ENCODE data around the gene CXCL9. TPM values are rescaled to one million over a fixed set of nuclear protein-coding genes. Genes with fewer than 3 reads are reported as not detected.
"Not testable (repeated sequence)": the region's sequence is repeated elsewhere in the genome, so short reads cannot be mapped to it uniquely, and the experiment has no call there.

The CXCL9 gene
- polyA plus RNA-seq (2013, experiment 1 of 2), result not detected
- not detected for polyA plus RNA-seq (2013, experiment 2 of 2)

- no peaks in the 10 kb centered on the region for H3K9me3 ChIP-seq (ENCODE audit: control insufficient read depth, low read length)
- WGBS, 2 experiments (ENCODE audit: insufficient coverage in 2 of 2), result 67% methylated on average over 1 of the region's 1 CpG; no CpG with 5 or more reads in 1 of the 2 experiments
- no peak within 1 kb of the TSS for H3K27ac ChIP-seq (ENCODE audit: low read depth, low read length, severe bottlenecking)
- no peak within 1 kb of the TSS for H3K4me3 ChIP-seq (ENCODE audit: extremely low read depth, insufficient read depth, low read length, poor library complexity, severe bottlenecking)
- H3K4me1 ChIP-seq (ENCODE audit: control insufficient read depth, insufficient read depth, low read length, poor library complexity, severe bottlenecking), result peaks cover 3% of the 10 kb centered on the region
- H3K36me3 ChIP-seq (ENCODE audit: control insufficient read depth, insufficient read depth, low read length), result no peaks in the 10 kb centered on the region
Observed at GRCh38 chr4:76007089-76007862, at the start of gene CXCL9. Gene CXCL9, minus strand, starts transcription at chr4:76007509. Its CDS starts 60 bp downstream, at chr4:76007449.

DNA sequence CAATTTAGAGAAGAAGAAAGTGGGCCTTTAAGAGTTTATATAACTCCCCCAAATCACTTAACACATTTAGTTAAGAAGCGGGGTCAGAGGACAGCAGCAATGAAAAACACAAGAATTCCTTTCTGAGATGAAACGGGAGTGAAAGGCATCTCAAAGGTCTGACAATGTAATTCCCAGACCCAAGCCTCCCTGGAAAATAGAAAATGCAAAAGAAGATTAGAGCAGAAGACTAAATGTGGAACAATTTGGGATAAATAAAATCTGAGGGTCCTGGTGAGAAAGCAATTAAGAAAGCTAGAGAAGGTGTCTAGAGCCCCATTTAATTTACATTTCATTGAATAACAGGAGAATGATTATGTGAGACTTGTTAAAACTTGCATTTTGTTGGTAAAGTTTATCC lies 48.1 kb upstream of the CXCL9 start:
- no peak overlapping the region for H3K27ac ChIP-seq (ENCODE audit: low read depth, low read length, severe bottlenecking)
- H3K9me3 ChIP-seq (ENCODE audit: control insufficient read depth, low read length), result no peaks in the 10 kb centered on the region
- no peaks in the 10 kb centered on the region for H3K36me3 ChIP-seq (ENCODE audit: control insufficient read depth, insufficient read depth, low read length)
- no peak overlapping the region for H3K4me3 ChIP-seq (ENCODE audit: extremely low read depth, insufficient read depth, low read length, poor library complexity, severe bottlenecking)
- no peaks in the 10 kb centered on the region for H3K4me1 ChIP-seq (ENCODE audit: control insufficient read depth, insufficient read depth, low read length, poor library complexity, severe bottlenecking)
- WGBS, 2 experiments (ENCODE audit: insufficient coverage in 2 of 2), result 73% methylated on average over 2 of the region's 2 CpGs; no CpG with 5 or more reads in 1 of the 2 experiments

DNA sequence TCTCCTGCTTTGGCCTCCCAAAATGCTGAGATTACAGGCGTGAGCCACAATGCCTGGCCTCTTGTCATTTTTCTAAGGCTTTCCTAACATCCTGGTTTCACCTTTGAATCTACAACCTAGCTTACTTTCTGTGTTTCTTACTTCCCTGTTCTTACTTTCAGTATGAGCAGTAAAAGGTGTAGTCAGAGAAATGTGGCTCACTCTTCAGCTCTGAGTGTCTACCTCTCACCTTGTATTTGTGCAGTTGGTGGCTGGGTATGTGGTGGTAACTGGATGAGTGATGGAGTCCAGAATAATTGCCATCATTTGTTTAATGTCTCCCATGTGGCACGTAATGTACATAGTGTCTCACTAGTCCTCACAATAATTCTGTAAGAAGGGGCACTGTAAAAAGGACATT lies 47.7 kb upstream of the CXCL9 start:
- H3K4me3 ChIP-seq (ENCODE audit: extremely low read depth, insufficient read depth, low read length, poor library complexity, severe bottlenecking), result no peak overlapping the region
- no peak overlapping the region for H3K27ac ChIP-seq (ENCODE audit: low read depth, low read length, severe bottlenecking)
- H3K36me3 ChIP-seq (ENCODE audit: control insufficient read depth, insufficient read depth, low read length), result no peaks in the 10 kb centered on the region
- 90 to 92% methylated on average over 1 to 2 of the region's 2 CpGs for WGBS, 2 experiments (ENCODE audit: insufficient coverage in 2 of 2)
- H3K4me1 ChIP-seq (ENCODE audit: control insufficient read depth, insufficient read depth, low read length, poor library complexity, severe bottlenecking), result no peaks in the 10 kb centered on the region
- H3K9me3 ChIP-seq (ENCODE audit: control insufficient read depth, low read length), result no peaks in the 10 kb centered on the region

- 30 to 48% methylated on average over 2 of the region's 4 CpGs for WGBS, 2 experiments (ENCODE audit: insufficient coverage in 2 of 2)
Observed at GRCh38 chr4:76053730-76054129, 46.4 kb upstream of the CXCL9 start.

DNA sequence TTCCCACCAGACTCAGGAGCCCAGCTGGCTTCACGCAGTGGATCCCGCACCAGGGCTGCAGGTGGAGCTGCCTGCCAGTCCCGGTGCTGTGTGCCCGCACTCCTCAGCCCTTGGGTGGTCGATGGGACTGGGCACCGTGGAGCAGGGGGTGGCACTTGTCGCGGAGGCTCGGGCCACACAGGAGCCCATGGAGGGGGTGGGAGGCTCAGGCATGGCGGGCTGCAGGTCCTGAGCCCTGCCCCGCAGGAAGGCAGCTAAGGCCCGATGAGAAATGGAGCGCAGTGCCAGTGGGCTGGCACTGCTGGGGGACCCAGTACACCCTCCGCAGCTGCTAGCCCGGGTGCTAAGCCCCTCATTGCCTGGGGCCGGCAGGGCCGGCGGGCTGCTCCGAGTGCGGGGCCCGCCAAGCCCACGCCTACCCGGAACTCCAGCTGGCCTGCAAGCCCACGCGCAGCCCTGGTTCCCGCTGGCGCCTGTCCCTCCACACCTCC lies 43.3 kb upstream of the CXCL9 start:
- not testable (repeated sequence) for H3K27ac ChIP-seq (ENCODE audit: low read depth, low read length, severe bottlenecking); H3K4me1 ChIP-seq (ENCODE audit: control insufficient read depth, insufficient read depth, low read length, poor library complexity, severe bottlenecking); H3K9me3 ChIP-seq (ENCODE audit: control insufficient read depth, low read length); H3K4me3 ChIP-seq (ENCODE audit: extremely low read depth, insufficient read depth, low read length, poor library complexity, severe bottlenecking); H3K36me3 ChIP-seq (ENCODE audit: control insufficient read depth, insufficient read depth, low read length)
- 75 to 95% methylated on average over 5 to 16 of the region's 27 CpGs for WGBS, 2 experiments (ENCODE audit: insufficient coverage in 2 of 2)

More at GRCh38 chr4:76053730-76054129, 46.4 kb upstream of the CXCL9 start:
- Histone ChIP-seq H3K36me3 (ENCODE audit: control insufficient read depth, insufficient read depth, low read length) (no peaks in the 10 kb centered on the region), H3K4me3 (ENCODE audit: extremely low read depth, insufficient read depth, low read length, poor library complexity, severe bottlenecking) (no peak overlapping the region), H3K9me3 (ENCODE audit: control insufficient read depth, low read length) (no peaks in the 10 kb centered on the region), H3K4me1 (ENCODE audit: control insufficient read depth, insufficient read depth, low read length, poor library complexity, severe bottlenecking) (no peaks in the 10 kb centered on the region), H3K27ac (ENCODE audit: low read depth, low read length, severe bottlenecking) (no peak overlapping the region)

- not testable (repeated sequence) for H3K4me1 ChIP-seq (ENCODE audit: control insufficient read depth, insufficient read depth, low read length, poor library complexity, severe bottlenecking); H3K4me3 ChIP-seq (ENCODE audit: extremely low read depth, insufficient read depth, low read length, poor library complexity, severe bottlenecking); H3K36me3 ChIP-seq (ENCODE audit: control insufficient read depth, insufficient read depth, low read length); H3K27ac ChIP-seq (ENCODE audit: low read depth, low read length, severe bottlenecking); H3K9me3 ChIP-seq (ENCODE audit: control insufficient read depth, low read length)
- 93 to 95% methylated on average over 6 to 10 of the region's 17 CpGs for WGBS, 2 experiments (ENCODE audit: insufficient coverage in 2 of 2)
Observed at GRCh38 chr4:76049860-76050416, 42.6 kb upstream of the CXCL9 start.

- H3K4me3 ChIP-seq (ENCODE audit: extremely low read depth, insufficient read depth, low read length, poor library complexity, severe bottlenecking); H3K36me3 ChIP-seq (ENCODE audit: control insufficient read depth, insufficient read depth, low read length); H3K27ac ChIP-seq (ENCODE audit: low read depth, low read length, severe bottlenecking); H3K9me3 ChIP-seq (ENCODE audit: control insufficient read depth, low read length); H3K4me1 ChIP-seq (ENCODE audit: control insufficient read depth, insufficient read depth, low read length, poor library complexity, severe bottlenecking): not testable (repeated sequence)
- WGBS, 2 experiments (ENCODE audit: insufficient coverage in 2 of 2), result 60 to 94% methylated on average over 1 to 2 of the region's 4 CpGs
Observed at GRCh38 chr4:76044686-76045085, 37.4 kb upstream of the CXCL9 start.

- 93 to 100% methylated on average over 8 to 10 of the region's 18 CpGs for WGBS, 2 experiments (ENCODE audit: insufficient coverage in 2 of 2)
Observed at GRCh38 chr4:76043306-76043705, 36.0 kb upstream of the CXCL9 start.

DNA sequence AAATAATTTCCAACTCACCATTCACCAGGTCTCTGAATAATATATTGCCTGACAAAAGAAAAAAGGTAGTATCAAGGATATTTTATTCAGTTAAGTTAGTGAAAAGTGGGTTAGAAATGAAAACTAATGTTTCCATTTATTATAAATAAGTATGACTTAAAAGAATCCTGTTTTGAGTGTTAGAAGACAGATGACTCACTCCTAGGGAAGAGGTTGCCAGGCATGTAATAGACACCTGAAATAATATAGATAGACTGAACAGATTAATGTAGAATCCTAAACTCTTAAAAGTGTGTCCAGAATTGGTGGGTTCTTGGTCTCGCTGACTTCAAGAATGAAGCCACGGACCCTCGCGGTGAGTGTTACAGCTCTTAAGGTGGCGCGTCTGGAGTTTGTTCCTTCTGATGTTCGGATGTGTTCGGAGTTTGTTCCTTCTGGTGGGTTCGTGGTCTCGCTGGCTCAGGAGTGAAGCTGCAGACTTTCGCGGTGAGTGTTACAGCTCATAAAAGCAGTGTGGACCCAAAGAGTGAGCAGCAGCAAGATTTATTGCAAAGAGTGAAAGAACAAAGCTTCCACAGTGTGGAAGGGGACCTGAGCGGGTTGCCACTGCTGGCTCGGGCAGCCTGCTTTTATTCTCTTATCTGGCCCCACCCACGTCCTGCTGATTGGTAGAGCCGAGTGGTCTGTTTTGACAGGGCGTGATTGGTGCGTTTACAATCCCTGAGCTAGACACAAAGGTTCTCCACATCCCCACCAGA lies 35.1 kb upstream of the CXCL9 start:
- WGBS, 2 experiments (ENCODE audit: insufficient coverage in 2 of 2), result 100% methylated on average over 4 of the region's 18 CpGs; no CpG with 5 or more reads in 1 of the 2 experiments

More at GRCh38 chr4:76043306-76043705, 36.0 kb upstream of the CXCL9 start:
- H3K9me3 ChIP-seq (ENCODE audit: control insufficient read depth, low read length); H3K4me1 ChIP-seq (ENCODE audit: control insufficient read depth, insufficient read depth, low read length, poor library complexity, severe bottlenecking); H3K36me3 ChIP-seq (ENCODE audit: control insufficient read depth, insufficient read depth, low read length); H3K4me3 ChIP-seq (ENCODE audit: extremely low read depth, insufficient read depth, low read length, poor library complexity, severe bottlenecking); H3K27ac ChIP-seq (ENCODE audit: low read depth, low read length, severe bottlenecking): not testable (repeated sequence)

DNA sequence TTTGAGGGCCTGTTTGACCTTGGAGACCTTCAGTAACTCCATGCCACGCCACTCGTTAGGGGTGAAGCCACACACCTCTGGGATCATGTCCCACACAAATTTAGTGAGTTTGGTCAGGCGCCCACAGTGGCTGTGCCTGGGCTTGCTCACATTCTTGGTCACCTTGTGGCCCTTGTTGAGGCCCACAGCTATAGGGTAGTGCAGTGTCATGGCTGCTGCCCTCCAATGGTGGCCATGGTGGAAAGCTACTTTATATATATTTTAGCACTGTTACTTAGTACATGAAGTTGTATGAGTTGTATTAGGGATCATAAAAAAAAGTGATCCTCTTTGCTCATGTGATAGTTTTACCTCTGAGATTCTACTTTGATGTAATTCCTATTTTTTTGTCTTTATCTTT lies 29.5 kb upstream of the CXCL9 start:
- H3K36me3 ChIP-seq (ENCODE audit: control insufficient read depth, insufficient read depth, low read length), result no peaks in the 10 kb centered on the region
- WGBS, 2 experiments (ENCODE audit: insufficient coverage in 2 of 2), result 88 to 96% methylated on average over 3 of the region's 3 CpGs
- no peak overlapping the region for H3K27ac ChIP-seq (ENCODE audit: low read depth, low read length, severe bottlenecking)
- H3K4me3 ChIP-seq (ENCODE audit: extremely low read depth, insufficient read depth, low read length, poor library complexity, severe bottlenecking), result no peak overlapping the region
- H3K9me3 ChIP-seq (ENCODE audit: control insufficient read depth, low read length), result no peaks in the 10 kb centered on the region
- no peaks in the 10 kb centered on the region for H3K4me1 ChIP-seq (ENCODE audit: control insufficient read depth, insufficient read depth, low read length, poor library complexity, severe bottlenecking)

More for the DNA sequence above, 35.1 kb upstream of the CXCL9 start:
- H3K9me3 ChIP-seq (ENCODE audit: control insufficient read depth, low read length); H3K4me3 ChIP-seq (ENCODE audit: extremely low read depth, insufficient read depth, low read length, poor library complexity, severe bottlenecking); H3K36me3 ChIP-seq (ENCODE audit: control insufficient read depth, insufficient read depth, low read length); H3K27ac ChIP-seq (ENCODE audit: low read depth, low read length, severe bottlenecking); H3K4me1 ChIP-seq (ENCODE audit: control insufficient read depth, insufficient read depth, low read length, poor library complexity, severe bottlenecking): not testable (repeated sequence)

Measured in mesodermal cell (in vitro differentiated cells).